ENCODE measurements around the gene PGAM2. TPM values are rescaled to one million over a fixed set of nuclear protein-coding genes. Genes with fewer than 3 reads are reported as not detected.

The PGAM2 gene
- polyA plus RNA-seq, 1 experiment = 0.16 TPM

DNA sequence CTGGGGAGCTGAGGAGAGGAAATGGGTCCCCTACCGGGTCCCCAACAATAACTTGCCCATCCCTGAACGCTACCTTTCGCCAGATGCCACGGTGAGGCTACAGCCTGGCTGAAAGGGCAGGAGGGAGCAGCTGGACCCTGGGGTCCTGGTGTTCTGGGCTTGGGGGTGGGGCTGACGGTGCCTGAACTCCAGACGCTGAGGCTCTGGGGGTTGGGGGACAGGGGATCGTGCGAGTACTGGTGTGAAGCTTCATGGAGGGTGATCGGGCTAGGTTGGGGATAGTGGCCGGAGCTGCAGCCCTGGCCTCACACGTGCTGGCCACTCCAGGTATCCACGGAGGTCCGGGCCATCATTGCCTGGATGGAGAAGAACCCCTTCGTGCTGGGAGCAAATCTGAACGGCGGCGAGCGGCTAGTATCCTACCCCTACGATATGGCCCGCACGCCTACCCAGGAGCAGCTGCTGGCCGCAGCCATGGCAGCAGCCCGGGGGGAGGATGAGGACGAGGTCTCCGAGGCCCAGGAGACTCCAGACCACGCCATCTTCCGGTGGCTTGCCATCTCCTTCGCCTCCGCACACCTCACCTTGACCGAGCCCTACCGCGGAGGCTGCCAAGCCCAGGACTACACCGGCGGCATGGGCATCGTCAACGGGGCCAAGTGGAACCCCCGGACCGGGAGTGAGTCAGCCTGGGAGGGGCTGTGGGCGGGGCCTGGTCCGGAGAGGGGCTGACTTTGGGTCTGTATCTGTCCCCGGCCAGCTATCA is 47.0 kb upstream of the PGAM2 start:
- H3K36me3 ChIP-seq (ENCODE audit: control insufficient read depth, insufficient read depth, low read length) = peaks cover 55% of the 10 kb centered on the region
- H3K4me3 ChIP-seq (ENCODE audit: low read depth, low read length) = no peak overlapping the region
- DNase-seq (ENCODE audit: low read depth) = no peak
- ChIA-PET CTCF (interaction anchor here (1.4 to 2.2 kb wide), 2 partner anchors 10 to 84 kb away, joined by 3 to 7 read pairs; partner anchors contain the start of gene POLD2), POLR2A (no interaction called here)
- no peaks in the 10 kb centered on the region for H3K27me3 ChIP-seq (ENCODE audit: control insufficient read depth, insufficient read depth, low read length)
- TF ChIP-seq, protein P1, sequence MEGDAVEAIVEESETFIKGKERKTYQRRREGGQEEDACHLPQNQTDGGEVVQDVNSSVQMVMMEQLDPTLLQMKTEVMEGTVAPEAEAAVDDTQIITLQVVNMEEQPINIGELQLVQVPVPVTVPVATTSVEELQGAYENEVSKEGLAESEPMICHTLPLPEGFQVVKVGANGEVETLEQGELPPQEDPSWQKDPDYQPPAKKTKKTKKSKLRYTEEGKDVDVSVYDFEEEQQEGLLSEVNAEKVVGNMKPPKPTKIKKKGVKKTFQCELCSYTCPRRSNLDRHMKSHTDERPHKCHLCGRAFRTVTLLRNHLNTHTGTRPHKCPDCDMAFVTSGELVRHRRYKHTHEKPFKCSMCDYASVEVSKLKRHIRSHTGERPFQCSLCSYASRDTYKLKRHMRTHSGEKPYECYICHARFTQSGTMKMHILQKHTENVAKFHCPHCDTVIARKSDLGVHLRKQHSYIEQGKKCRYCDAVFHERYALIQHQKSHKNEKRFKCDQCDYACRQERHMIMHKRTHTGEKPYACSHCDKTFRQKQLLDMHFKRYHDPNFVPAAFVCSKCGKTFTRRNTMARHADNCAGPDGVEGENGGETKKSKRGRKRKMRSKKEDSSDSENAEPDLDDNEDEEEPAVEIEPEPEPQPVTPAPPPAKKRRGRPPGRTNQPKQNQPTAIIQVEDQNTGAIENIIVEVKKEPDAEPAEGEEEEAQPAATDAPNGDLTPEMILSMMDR (IDR thresholded peaks at IDR 0.05; ENCODE audit: insufficient read depth, low read depth, low read length) = no peak

DNA sequence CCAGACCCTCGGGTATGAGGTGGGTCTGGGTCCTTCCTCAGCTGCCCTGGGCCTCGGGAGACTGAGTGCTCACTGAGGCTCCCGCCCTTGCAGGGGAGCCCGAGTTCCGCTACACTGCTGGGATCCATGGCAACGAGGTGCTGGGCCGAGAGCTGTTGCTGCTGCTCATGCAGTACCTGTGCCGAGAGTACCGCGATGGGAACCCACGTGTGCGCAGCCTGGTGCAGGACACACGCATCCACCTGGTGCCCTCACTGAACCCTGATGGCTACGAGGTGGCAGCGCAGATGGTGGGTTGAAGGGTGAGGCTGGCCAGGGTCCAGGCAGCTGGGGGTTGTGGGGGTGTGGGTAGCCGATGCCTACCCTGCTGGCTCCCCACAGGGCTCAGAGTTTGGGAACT is 46.4 kb upstream of the PGAM2 start:
- Histone ChIP-seq H3K4me3 (ENCODE audit: low read depth, low read length) (no peak overlapping the region), H3K36me3 (ENCODE audit: control insufficient read depth, insufficient read depth, low read length) (peaks cover 61% of the 10 kb centered on the region), H3K27me3 (ENCODE audit: control insufficient read depth, insufficient read depth, low read length) (no peaks in the 10 kb centered on the region)
- POLR2A ChIA-PET = no interaction called here
- DNase-seq (ENCODE audit: low read depth) = no peak
- CTCF ChIA-PET = interaction anchor here (1.4 to 2.2 kb wide), 2 partner anchors 11 to 85 kb away, joined by 3 to 7 read pairs; partner anchors contain the start of gene POLD2
- TF ChIP-seq, protein P1 (IDR thresholded peaks at IDR 0.05; ENCODE audit: insufficient read depth, low read depth, low read length) = no peak

- TF ChIP-seq, protein P1 (IDR thresholded peaks at IDR 0.05; ENCODE audit: insufficient read depth, low read depth, low read length) = no peak
- H3K4me3 ChIP-seq (ENCODE audit: low read depth, low read length) = no peak overlapping the region
- POLR2A ChIA-PET = no interaction called here
- CTCF ChIA-PET = interaction anchor here (1.4 to 2.2 kb wide), 2 partner anchors 11 to 86 kb away, joined by 3 to 7 read pairs; partner anchors contain the start of gene POLD2
- H3K36me3 ChIP-seq (ENCODE audit: control insufficient read depth, insufficient read depth, low read length) = peaks cover 61% of the 10 kb centered on the region
- H3K27me3 ChIP-seq (ENCODE audit: control insufficient read depth, insufficient read depth, low read length) = no peaks in the 10 kb centered on the region
- DNase-seq (ENCODE audit: low read depth) = no peak
Observed at GRCh38 chr7:44110719-44111635, 45.6 kb upstream of the PGAM2 start.

DNA sequence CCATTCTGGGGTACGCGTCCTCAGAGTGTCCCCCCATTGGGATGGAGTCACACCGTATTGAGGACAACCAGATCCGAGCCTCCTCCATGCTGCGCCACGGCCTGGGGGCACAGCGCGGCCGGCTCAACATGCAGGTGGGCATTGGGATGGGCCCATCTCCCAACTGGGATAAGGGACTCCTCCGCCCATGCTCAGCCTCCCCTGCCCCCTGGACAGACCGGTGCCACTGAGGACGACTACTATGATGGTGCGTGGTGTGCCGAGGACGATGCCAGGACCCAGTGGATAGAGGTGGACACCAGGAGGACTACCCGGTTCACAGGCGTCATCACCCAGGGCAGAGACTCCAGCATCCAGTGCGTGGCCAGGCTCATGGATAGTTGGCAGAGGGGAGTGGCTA is 44.6 kb upstream of the PGAM2 start:
- TF ChIP-seq, protein P1 (IDR thresholded peaks at IDR 0.05; ENCODE audit: insufficient read depth, low read depth, low read length) = no peak
- DNase-seq (ENCODE audit: low read depth) = no peak
- ChIA-PET POLR2A (no interaction called here), CTCF (no interaction called here)
- peaks cover 63% of the 10 kb centered on the region for H3K36me3 ChIP-seq (ENCODE audit: control insufficient read depth, insufficient read depth, low read length)
- H3K27me3 ChIP-seq (ENCODE audit: control insufficient read depth, insufficient read depth, low read length) = no peaks in the 10 kb centered on the region
- no peak overlapping the region for H3K4me3 ChIP-seq (ENCODE audit: low read depth, low read length)
